ENCODE results near the gene PARN. TPM values are rescaled to one million over a fixed set of nuclear protein-coding genes. Genes with fewer than 3 reads are reported as not detected.

The PARN gene
- total and polyA plus RNA-seq, 2 experiments from 2014 or later: 32.5 to 61.3 TPM

DNA sequence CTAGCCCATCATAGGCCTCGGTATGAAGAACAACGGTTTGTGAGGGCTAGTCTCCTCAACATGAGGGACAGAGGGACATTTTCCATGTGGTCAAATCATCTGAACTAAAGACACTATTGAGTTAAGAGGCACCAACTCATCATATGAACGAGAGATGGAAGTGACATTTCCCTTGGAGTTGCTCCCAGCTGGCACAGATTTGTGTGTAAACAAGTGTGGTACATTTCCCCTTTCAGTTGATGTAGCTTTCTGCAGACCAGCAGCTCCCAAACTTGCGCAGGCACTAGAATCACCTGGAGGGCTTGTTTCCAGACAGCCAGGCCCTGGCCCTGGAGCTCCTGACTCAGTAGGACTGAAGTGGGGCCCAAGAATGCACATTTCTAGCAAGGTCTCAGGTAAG, 205.5 kb downstream of the PARN start:
- Histone ChIP-seq H3K4me2 (no peak overlapping the region), H3K4me3 (no peak overlapping the region), H3K79me2 (replicated peaks; ENCODE audit: insufficient read depth) (no peaks in the 10 kb centered on the region), H3K9me2 (ENCODE audit: insufficient read depth) (no peaks in the 10 kb centered on the region), H3K4me1 (ENCODE audit: insufficient read depth) (peaks cover 8% of the 10 kb centered on the region), H3F3A (replicated peaks; ENCODE audit: low read depth) (no peaks in the 10 kb centered on the region), H3K36me3 (ENCODE audit: insufficient read depth) (no peaks in the 10 kb centered on the region), H3K27me3 (ENCODE audit: insufficient read depth) (no peaks in the 10 kb centered on the region), H3K27ac (ENCODE audit: low read depth) (no peak overlapping the region), H2AFZ (no peak overlapping the region), H4K20me1 (replicated peaks; ENCODE audit: insufficient read depth) (no peaks in the 10 kb centered on the region)
- Mint-ChIP-seq H3K4me3 (no peak overlapping the region), H3K36me3 (ENCODE audit: low read depth) (peaks cover 8% of the 10 kb centered on the region; the same call in 2 of the 3 replicates), H3K9me3 (no peaks in the 10 kb centered on the region), H3K27ac (no peak overlapping the region), H3K4me1 (peaks cover 15% of the 10 kb centered on the region), H3K27me3 (ENCODE audit: insufficient read depth, low read depth, poor library complexity) (peaks cover 8% of the 10 kb centered on the region)
- no peak for ATAC-seq
- TF ChIP-seq, protein P1, sequence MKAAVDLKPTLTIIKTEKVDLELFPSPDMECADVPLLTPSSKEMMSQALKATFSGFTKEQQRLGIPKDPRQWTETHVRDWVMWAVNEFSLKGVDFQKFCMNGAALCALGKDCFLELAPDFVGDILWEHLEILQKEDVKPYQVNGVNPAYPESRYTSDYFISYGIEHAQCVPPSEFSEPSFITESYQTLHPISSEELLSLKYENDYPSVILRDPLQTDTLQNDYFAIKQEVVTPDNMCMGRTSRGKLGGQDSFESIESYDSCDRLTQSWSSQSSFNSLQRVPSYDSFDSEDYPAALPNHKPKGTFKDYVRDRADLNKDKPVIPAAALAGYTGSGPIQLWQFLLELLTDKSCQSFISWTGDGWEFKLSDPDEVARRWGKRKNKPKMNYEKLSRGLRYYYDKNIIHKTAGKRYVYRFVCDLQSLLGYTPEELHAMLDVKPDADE (IDR thresholded peaks at IDR 0.05): no peak
- TF ChIP-seq EZH2 (IDR thresholded peaks at IDR 0.05; ENCODE audit: low read depth, unreplicated experiment) (no peak), EZH2phosphoT487 (IDR thresholded peaks at IDR 0.05; ENCODE audit: unreplicated experiment) (no peak), CREB1 (CRISPR knock-in tag; IDR thresholded peaks at IDR 0.05; ENCODE audit: low read depth) (no peak), ZNF331 (CRISPR knock-in tag; IDR thresholded peaks at IDR 0.05; ENCODE audit: low read depth) (no peak), POLR2AphosphoS5 (IDR thresholded peaks at IDR 0.05; ENCODE audit: low read depth) (no peak), JUNB (IDR thresholded peaks at IDR 0.05; ENCODE audit: unreplicated experiment) (no peak)
- TF ChIP-seq, protein P2, sequence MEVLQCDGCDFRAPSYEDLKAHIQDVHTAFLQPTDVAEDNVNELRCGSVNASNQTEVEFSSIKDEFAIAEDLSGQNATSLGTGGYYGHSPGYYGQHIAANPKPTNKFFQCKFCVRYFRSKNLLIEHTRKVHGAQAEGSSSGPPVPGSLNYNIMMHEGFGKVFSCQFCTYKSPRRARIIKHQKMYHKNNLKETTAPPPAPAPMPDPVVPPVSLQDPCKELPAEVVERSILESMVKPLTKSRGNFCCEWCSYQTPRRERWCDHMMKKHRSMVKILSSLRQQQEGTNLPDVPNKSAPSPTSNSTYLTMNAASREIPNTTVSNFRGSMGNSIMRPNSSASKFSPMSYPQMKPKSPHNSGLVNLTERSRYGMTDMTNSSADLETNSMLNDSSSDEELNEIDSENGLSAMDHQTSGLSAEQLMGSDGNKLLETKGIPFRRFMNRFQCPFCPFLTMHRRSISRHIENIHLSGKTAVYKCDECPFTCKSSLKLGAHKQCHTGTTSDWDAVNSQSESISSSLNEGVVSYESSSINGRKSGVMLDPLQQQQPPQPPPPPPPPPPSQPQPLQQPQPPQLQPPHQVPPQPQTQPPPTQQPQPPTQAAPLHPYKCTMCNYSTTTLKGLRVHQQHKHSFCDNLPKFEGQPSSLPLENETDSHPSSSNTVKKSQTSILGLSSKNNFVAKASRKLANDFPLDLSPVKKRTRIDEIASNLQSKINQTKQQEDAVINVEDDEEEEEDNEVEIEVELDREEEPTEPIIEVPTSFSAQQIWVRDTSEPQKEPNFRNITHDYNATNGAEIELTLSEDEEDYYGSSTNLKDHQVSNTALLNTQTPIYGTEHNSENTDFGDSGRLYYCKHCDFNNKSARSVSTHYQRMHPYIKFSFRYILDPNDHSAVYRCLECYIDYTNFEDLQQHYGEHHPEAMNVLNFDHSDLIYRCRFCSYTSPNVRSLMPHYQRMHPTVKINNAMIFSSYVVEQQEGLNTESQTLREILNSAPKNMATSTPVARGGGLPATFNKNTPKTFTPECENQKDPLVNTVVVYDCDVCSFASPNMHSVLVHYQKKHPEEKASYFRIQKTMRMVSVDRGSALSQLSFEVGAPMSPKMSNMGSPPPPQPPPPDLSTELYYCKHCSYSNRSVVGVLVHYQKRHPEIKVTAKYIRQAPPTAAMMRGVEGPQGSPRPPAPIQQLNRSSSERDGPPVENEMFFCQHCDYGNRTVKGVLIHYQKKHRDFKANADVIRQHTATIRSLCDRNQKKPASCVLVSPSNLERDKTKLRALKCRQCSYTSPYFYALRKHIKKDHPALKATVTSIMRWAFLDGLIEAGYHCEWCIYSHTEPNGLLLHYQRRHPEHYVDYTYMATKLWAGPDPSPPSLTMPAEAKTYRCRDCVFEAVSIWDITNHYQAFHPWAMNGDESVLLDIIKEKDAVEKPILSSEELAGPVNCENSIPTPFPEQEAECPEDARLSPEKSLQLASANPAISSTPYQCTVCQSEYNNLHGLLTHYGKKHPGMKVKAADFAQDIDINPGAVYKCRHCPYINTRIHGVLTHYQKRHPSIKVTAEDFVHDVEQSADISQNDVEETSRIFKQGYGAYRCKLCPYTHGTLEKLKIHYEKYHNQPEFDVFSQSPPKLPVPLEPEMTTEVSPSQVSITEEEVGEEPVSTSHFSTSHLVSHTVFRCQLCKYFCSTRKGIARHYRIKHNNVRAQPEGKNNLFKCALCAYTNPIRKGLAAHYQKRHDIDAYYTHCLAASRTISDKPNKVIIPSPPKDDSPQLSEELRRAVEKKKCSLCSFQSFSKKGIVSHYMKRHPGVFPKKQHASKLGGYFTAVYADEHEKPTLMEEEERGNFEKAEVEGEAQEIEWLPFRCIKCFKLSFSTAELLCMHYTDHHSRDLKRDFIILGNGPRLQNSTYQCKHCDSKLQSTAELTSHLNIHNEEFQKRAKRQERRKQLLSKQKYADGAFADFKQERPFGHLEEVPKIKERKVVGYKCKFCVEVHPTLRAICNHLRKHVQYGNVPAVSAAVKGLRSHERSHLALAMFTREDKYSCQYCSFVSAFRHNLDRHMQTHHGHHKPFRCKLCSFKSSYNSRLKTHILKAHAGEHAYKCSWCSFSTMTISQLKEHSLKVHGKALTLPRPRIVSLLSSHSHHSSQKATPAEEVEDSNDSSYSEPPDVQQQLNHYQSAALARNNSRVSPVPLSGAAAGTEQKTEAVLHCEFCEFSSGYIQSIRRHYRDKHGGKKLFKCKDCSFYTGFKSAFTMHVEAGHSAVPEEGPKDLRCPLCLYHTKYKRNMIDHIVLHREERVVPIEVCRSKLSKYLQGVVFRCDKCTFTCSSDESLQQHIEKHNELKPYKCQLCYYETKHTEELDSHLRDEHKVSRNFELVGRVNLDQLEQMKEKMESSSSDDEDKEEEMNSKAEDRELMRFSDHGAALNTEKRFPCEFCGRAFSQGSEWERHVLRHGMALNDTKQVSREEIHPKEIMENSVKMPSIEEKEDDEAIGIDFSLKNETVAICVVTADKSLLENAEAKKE (CRISPR knock-in tag; IDR thresholded peaks at IDR 0.05): no peak
- no peak for DNase-seq (ENCODE audit: low spot score)

All from GM23338 (cell line).